GM12878 (cell line): ENCODE data around the gene MRPL18. TPM values are rescaled to one million over a fixed set of nuclear protein-coding genes. Genes with fewer than 3 reads are reported as not detected.

Source experiments
- EED ChIP-seq: sonication (generic); IDR thresholded peaks from 2 replicates; pipeline ENCODE4 v1.6.1; 2016; ENCODE audit warnings: antibody characterized with exemption, low read depth
- ELK1 ChIP-seq: IDR thresholded peaks from 2 replicates; pipeline ENCODE4 v1.6.1; 2012; ENCODE audit warnings: low read depth, low read length, improper control_type of control experiment
- MTA2 ChIP-seq: fragments of 450-650 bp; IDR thresholded peaks from 2 replicates; pipeline ENCODE4 v1.6.1; 2016; ENCODE audit warnings: low read depth, mild to moderate bottlenecking, moderate library complexity
- ZBTB33 ChIP-seq: fragments of 450-650 bp; IDR thresholded peaks from 2 replicates; pipeline ENCODE4 v1.6.1; 2017; ENCODE audit warnings: mild to moderate bottlenecking
- ZBTB40 ChIP-seq: fragments of 450-650 bp; IDR thresholded peaks from 2 replicates; pipeline ENCODE4 v1.6.1; 2016; ENCODE audit warnings: mild to moderate bottlenecking, moderate library complexity, borderline replicate concordance
- ZNF687 ChIP-seq: fragments of 450-650 bp; IDR thresholded peaks from 2 replicates; pipeline ENCODE4 v1.6.1; 2017; ENCODE audit warnings: mild to moderate bottlenecking, moderate library complexity
- polyA plus RNA-seq, 11 experiments: library from polyadenylated mRNA; depleted of rRNA in 4 of 11; unstranded in 6 of 11; stranded (reverse) in 5 of 11; fragments of >200 nt; fragmentation: Nextera tagmentation in 4 of 11; fragmentation: Illumina TruSeq in 1 of 11; extraction: Ambion mirVana in 4 of 11; extraction: Trizol in 1 of 11; gene quantifications; 1 replicate in 1 of 11; 2 replicates in 10 of 11; pipeline versions ENCODE4 v1.2.1 to v1.2.3, GENCODE V29; 2011 to 2016; ENCODE audit warnings: inconsistent platforms in 2 of 11, missing spikeins in 2 of 11, low read depth in 1 of 11
- total RNA-seq, 4 experiments: library from RNA; depleted of rRNA in 3 of 4; stranded (reverse); fragments of >200 nt in 3 of 4; fragmentation: Illumina TruSeq in 1 of 4; extraction: Trizol in 1 of 4; gene quantifications; 2 replicates each; pipeline versions ENCODE4 v1.2.1 to v1.2.3, GENCODE V29; 2013 to 2021

The MRPL18 gene
- total and polyA plus RNA-seq, 10 of the 15 experiments (the other 5 are each of a cell fraction or from before 2014, with no cell fraction given): 68.5 to 203 (median 116) TPM

GRCh38 chr6:159826968-159827647 lies 36.8 kb downstream of the MRPL18 start (continued):
- TF ChIP-seq ZBTB40 (no peak), ZBTB33 (no peak), ELK1 (no peak), EED (no peak), MTA2 (no peak), ZNF687 (no peak)
- TF ChIP-seq, all 136 proteins: peak for 0
